Stimulated activated CD4-positive, alpha-beta T cell treated with anti-CD3 and anti-CD28 coated beads, TNF-alpha, amount 100 ng/mL, for 4 hours (primary cell): ENCODE measurements around the gene GSK3A.

Source experiments
- DNase-seq, 3 experiments: peaks; one replicate each; pipeline ENCODE4 v3.0.0-alpha.2; 2020; ENCODE audit warnings: low read depth in 3 of 3

GSK3A gene

DNA sequence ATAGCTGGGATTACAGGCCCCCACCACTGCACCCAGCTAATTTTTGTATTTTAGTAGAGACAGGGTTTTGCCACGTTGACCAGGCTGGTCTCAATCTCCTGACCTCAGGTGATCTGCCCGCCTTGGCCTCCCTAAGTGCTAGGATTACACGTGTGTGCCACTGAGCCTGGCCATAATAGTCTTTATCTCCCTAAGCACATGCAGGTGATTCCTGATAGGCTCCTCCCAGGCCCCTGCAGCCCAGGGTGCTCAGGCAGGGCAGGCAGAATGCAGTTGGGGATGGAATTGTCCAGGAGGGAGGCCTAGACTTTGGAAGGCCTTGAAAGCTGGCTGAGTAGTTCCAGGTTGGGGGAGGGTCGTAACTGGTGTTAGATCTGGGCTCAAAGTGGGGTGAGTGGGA is 13.8 kb downstream of the GSK3A start:
- DNase-seq = no peak

DNA sequence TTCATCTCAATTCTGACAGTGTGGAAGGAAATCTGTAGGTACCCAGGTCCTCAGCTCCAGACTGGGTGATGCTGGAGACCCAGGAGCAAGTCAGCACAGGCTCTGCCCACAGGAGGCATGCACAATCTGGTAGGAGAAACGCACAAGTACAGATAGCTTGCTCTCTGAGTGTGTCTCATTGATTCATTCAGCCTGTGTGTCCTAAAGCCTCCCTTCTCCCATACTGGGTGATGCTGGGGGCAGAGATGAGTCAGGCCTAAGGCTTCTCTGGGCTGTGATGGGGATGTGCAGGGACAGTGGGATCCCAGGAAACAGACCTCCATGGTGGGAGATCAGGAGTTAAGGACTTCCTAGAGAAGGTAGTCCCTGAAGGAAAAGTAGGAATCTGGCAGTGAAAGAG is 15.5 kb downstream of the GSK3A start:
- DNase-seq = no peak

DNA sequence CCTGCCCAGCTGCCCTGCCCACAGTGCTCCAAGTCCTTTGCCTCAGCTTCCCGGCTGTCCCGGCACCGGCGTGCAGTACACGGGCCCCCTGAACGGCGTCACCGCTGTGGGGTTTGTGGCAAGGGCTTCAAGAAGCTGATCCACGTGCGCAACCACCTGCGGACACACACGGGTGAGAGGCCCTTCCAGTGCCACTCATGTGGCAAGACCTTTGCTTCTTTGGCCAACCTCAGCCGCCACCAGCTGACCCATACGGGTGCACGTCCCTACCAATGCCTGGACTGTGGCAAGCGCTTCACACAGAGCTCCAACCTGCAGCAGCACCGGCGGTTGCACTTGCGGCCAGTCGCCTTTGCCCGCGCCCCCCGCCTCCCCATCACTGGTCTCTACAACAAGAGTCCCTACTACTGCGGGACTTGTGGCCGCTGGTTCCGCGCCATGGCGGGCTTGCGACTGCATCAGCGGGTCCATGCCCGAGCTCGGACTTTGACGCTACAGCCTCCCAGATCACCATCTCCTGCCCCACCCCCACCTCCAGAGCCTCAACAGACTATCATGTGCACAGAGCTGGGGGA is 16.6 kb downstream of the GSK3A start:
- no peak for DNase-seq

DNA sequence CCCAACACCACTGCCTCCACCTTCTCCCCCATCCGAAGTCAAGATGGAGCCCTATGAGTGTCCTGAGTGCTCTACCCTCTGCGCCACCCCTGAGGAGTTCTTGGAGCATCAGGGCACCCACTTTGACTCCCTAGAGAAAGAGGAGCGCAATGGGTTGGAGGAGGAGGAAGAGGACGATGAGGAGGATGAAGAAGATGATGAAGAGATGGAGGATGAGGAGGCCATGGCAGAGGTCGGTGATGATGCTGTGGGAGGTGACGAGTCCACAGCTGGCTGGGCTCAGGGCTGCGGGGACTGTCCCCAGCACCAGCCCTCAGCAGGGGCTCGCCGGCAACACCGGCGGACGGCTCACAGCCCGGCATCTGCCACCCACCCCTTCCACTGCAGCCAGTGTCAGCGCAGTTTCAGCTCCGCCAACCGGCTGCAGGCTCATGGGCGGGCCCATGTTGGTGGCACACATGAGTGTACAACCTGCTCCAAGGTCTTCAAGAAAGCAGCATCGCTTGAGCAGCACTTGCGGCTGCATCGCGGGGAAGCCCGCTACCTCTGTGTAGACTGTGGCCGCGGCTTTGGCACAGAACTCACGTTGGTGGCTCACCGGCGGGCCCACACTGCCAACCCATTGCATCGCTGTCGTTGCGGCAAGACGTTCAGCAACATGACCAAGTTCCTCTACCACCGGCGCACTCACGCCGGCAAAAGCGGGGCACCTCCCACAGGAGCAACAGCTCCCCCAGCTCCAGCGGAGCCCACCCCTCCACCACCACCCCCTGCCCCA is 17.3 kb downstream of the GSK3A start:
- DNase-seq = no peak

DNA sequence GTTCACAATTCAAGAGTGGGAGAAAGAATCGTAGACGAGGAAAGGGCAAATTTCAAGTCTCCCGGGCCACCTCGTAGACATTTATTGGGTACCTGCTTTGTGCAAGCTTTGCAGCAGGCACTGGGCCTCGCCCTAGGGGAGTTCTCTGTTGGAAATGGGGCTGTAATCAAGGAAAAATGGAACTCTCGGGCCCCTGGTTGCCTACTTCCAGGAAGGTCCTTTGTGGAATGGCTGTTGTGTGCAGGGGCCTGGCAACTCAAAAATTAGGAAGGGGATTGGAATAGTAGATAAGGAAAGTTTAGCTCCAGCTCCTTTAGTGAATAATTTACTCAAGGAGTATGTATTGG is 21.7 kb downstream of the GSK3A start:
- DNase-seq = no peak

DNA sequence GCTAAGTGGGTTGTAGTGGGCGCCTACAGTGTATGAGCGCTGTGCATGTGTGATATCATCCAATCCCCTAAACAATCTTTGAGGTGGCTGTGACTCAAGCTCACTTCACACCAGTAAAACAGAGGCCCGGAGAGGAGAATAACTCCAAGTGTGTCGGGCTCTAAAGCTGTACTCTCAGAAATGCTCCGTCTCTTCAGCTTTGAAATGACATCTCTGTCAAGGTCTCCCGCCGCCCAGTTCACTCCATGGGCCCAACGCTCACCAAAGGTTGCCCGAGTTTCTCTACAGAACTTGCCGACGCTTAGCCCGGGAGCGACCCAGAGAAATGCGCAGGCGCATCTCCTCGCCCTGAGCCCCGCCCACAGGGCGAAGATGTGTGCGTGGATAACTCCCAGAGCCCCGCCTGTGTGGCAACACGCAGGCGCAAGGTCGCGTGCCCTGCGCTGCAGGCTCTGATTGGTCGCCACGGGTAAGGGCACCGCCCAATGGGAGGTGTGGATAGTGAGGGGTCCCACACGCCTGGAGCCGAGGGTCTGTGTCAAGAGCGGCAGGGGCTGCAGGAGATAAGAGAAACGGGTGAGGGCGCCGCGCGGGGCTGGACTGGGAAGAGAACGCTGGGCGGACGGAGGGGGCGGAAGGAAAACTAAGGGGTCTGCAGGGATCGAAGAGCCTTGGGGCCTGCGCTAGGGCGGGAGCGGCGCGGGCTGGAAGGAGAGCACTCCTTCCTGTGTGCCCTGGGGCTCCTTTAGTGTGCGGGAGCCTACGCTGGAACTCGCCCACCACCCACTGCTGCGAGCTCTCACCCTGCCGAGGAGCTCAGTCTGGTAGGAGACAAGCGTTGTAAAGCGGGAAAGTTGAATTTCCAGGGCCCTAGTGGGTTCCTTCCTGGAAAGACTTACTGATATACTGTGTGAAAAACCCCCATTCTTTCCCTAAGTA is 22.3 kb downstream of the GSK3A start, which contains the start of gene ZNF526:
Gene ZNF526, plus strand, starts transcription at position 501 of the 939 bp plus-strand sequence. CDS start 4,092 bp downstream, outside the sequence.
- peak; percentile 89 to 95 (median 93) for DNase-seq

DNA sequence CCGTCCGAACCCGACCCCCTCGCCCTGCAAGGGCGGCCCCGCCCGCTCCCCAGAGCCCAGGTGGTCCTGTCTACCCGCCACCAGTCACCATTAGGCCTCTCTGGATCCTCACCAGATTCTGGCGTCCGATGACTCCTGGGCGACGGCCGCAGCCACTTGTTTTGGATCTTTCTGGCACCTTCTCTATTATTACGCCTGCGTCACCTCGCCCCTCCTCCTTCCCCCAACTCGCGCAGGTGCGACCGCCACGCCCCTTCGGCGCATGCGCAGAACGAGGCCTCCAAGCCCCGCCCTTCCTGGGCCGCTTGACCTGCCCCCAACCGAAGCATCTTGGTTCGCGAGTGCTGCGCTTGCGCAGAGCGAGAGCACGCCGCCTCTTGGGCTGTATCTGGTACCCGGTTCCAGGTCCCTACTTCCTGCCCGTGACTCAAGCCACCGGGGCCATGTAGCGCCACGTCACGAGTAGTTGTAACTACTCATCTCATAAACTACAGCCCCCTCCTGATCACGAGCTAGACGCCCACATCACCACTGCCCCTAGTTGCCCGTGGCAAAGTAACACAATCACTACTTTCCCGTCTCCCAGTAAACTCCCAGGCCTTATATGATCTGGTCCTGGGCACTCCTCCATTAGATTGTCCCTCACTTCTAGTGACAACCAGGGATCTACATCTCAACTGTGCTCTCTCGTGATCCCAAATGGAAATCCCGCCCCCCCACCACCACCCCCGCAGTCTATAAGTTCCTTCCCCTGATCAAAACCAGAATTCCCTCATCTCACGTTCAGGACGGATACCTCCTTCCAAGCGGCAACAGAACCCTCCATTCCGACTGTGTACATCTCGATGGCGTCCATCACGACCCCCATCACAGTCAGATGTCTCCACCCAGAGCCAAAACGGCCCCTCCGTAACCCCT is 24.6 kb downstream of the GSK3A start, which contains the start of gene DEDD2:
Gene DEDD2, minus strand, starts transcription at position 158 of the 918 bp plus-strand sequence. CDS start 670 bp downstream, outside the sequence.
- DNase-seq = peak; percentile 99 to 100 (median 100)

DNA sequence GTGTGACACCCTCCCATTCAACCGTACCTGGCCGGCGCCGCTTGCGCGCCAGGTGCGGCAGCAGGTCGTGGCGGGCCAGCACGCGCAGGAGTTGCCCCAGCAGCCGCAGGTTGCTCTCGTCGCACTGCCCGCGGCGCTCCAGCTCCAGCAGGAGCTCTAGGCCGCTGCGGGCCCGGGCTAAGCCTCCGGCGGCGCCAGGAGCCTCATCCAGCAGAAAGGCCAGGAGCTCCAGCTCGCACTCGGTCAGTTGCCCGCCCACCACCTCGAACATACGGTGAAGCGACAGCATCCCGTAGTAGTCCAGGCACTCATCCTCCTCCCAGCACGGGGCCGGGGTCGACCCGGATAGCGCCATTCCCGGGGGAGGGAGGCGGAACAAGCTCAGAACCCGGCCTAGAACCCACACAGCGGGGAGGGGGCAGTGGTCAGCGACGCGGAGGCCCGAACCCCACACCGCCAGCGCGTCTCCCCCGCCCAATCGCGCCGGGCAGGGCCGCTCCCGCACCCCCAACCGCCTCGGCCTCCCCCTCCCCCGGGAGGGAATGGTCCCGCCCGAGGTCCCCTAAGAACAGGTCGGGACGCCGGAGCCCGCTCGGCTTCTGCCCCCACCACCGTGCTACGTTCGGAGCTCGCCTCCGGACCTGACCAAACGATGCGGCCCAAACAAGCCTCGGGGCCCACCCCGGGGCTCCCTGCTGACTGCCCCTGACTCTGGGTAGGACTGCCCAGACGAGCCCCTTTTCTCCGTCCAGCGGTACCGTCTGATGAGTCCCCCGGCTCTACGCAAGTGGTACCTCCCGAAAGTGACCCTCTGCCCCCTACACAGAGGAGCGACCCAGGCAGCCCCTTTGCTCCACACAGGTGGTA is 25.5 kb downstream of the GSK3A start:
- DNase-seq = no peak

DNA sequence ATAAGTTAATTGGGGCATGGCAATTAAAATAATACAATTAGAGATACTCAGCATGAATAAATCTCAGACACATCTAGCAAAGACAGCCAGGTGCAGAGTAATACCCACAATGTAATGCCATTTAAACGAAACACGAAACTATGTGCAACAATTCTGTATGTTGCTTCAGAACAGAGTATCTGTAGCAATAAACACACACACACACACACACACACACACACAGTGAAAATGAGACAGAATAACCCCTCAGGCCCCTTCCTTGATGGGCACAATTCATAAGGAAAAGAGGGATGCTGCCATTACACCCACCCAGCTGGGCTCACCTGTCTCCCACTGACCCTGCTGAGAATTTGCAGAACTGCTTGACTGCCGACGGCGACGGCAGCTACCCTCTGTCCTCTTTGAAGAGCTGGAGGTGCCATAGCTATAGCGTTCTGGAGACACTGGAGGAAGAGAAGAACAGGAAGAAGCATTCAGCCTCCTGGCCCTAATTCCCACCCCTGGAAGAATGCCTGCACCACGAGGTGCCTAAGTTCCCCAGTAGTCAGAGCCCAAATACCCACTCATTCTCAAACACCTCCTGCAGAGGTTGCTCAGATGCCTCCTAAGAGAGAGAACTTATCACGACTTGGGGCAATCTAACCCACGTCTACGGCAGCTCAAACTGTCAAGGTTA is 27.5 kb downstream of the GSK3A start:
- DNase-seq = no peak

DNA sequence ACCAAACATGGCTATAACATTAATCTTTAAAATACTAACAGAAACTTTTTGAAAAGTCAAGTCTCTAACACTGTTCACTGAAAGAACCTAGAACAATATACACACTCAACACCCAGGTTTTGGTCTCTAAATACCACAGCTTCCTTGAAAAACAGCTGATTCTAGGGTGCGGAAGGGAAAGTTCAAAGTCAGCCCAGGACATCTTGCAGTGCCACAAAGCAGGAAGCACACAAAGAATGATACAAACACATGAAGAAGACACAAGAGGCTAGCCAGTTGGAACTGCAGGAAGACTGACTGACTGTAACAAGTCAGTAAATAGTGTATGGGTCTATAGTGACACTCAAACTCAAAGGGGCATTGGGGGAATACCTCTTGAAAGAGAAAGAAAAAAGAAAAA is 29.5 kb downstream of the GSK3A start:
- no peak for DNase-seq

DNA sequence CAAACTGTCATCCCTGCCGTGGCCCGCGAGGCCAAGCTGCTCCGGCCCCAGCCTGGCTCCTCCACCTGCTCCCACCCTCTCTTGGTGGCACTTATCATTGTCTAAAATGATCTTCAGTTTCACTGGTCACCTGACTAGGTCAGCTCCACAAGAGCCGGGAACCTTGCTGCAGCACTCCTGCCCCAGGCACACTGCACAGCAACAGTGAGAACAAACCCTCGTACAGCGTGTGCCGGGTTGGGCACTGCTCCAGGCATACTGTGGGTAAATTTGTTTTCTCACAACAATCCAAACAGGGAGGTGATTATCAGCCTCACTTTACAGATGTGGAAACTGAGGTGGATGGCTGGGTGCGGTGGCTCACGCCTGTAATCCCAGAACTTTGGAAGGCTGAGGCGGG is 33.8 kb downstream of the GSK3A start:
- DNase-seq = no peak

DNA sequence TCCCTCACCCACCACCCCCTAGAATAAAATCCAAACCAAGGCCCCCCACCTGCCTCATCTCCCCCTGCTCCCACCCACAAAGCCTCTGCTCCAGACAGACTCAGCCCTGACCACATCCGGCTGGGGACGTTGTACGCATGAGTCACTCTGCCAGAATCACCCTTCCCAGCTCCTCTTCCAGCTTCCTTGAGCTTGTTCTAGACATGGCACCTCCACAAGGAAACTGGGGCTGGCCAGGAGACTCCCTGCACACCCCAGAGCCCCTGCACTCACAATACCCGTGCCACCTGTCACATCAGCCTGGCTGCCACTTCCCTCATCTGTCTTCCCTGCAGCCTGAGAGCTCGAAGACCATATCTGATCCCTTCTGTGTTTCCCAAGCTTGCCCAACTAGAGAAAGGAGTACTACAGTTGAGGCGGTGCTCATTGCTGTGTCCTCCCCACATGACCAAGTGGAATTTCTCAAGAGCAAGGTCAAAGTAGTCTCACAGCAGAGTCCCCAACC is 34.6 kb downstream of the GSK3A start:
- DNase-seq = no peak

DNA sequence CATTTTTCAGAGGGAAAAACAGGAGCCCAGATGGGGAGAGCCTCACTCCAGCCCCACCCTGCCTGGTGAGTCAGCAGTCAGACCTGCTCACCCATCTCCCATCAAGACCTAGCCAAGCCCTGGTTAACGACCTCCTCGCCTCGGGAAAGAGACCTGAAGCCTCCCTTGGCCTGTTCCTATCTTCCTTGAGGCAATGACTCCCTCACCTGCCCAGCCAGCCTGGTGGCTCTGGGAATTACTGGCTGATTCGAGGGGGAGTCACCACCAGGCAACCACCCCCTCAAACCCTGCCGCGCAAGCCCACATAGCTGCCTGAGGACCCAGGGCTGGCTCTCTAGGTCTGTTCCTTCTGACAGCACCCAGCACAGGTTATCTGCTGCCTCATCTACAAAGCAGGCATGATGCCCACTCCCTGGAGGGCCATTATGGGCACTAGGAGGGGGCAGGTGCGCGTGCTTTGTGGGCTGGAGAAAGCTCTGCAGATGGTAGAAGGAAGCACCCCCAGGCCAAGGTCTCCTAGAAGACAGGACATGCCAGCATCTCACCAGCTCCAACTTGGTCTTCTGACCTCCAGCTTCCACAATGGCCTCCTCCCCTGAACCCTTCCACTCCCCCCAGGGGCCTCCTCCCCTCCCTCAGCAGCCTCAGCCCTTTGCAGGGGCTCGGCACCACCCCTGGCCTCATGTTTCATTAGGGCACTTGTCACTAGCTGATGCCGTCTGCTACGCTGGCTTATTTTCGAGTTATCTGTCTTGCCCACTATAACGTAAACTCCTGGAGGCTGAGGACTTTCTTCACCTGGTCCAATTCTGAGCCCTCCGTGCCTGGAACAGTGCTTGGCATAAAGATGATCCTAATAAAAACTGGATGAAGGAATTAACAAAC is 35.3 kb downstream of the GSK3A start:
- no peak for DNase-seq

DNA sequence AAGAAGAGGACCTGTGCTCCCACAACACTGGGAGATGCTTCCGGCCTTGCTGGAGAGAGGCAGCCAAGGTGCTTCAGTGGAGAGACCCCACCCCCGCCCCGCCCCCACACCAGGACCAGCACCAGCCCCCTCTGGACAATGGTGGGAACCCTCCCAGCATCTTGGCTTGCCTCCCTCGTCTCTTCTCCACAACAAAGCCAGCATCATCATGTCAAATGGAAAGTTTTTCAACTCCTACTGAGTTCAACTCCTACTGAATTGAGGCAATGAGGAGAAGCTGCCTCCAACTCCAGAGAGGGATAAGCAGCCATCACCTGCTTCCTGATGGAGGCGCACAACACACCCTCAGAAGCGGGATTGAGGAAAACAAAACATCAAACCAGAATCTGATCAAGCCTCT is 37.7 kb downstream of the GSK3A start:
- no peak for DNase-seq

DNA sequence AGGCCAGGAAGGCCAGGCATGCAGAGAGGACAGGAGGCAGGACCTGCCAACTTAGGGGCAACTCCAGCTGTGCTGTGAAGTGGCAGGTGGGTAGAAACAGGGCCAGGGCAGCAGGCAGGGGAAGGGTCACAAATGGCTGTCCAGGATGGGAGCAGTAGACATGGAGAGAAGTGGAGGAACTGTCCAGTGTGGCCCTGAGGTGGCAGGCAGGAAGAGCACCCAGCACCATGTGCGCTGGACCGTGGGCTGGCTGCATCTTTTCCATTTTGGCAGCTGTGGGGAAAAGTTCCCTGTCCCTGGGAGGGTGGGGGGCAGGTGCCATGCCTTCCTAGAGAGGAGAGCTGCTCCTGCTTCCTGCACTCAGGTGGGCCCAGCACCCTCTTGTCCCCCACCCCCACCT is 38.7 kb downstream of the GSK3A start:
- no peak for DNase-seq

DNA sequence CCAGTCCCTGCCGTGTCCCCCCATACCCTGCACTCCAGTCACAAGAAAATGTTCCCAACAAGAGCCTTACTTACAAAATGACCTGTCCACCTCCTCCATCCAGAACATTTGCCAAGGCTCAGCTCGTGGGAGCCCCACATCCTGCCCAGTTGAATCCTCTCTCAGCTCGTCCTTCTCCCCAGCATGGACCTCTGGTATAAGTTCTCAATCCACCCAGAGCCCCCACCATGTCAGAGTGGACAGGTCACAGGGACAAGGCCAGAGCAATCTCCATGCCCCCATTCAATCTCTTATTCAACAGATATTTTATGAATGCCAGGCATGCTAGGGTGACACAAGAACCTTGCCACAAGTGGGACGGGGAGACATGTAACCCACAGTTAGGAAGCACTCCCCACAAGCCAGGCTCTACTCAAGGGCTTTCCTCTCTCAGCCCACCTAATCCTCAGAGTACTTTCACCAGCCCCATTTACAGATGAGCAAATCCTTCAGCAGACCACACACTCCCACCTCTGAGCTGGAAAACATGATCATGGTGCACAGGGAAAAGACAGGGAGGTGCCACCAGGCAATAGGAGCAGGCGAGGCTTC is 40.0 kb downstream of the GSK3A start:
- no peak for DNase-seq

DNA sequence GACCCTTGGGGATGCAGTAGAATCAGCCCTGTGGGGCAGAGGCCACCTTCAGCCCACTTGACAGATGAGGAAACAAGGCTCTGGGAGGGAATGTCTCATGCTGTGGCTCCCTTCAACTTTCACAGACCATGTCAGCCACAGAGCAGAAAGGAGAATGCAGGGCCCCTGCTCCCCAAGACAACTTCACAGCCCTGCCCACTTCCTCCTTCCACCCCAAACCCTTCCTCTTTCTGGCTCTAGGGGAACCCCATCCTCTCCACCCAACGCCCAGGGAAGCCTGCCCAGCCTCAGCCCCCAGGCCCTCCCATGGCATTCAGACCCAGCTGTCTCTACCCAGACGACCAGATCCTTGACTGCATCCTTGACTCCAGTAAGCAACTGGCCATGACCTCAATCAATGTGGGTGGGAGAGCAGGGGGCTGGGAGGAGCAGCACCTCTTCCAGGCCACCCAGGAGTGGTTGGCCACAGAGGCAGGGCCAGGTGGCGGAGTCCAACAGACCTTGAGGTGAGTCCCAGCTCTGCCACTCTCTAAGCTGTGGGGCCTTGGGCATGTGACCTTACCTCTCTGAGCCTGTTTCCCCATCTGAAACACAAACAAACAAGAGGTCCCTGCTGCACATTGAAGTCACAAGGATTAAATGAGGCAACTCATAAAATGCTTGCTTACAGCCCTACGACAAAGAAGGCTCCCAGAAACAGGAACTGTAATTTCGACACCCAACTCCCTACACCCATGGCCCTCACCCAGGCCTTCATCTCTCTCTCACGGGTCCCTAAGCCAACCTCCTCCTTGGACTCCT is 40.7 kb downstream of the GSK3A start:
- DNase-seq = peak in 1 of 3 experiments; percentile 13
